HG02571 (cell line): Measurements from ENCODE around the gene SPATA46.
"Not testable (repeated sequence)": the region's sequence is repeated elsewhere in the genome, so short reads cannot be mapped to it uniquely, and the experiment has no call there.

Experiments used
- ATAC-seq: cut with Tn5 transposase; IDR thresholded peaks from one replicate; pipeline ENCODE4 v1.9.1; 2021; ENCODE audit warnings: mild to moderate bottlenecking, moderate library complexity; ENCODE audit not compliant: unreplicated experiment

The SPATA46 gene

DNA sequence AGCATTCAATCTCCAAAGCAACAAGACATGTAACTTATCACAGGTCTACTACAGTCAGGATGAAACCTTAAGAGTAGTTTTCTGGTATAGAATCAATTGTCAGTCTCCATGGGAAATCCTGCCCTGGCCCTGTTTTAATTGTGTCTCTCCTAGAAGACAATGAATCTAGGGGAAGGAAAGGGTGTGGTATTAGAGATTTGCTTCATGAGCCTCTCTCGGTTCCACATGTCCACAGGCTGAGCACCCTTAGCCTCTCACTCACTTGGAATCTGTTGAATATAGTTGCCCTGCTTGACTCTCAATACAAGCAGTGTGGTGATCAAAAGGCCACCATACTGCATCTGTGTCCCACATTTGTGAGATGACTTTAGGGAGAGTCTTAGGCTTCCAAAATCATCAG is 17.7 kb downstream of the SPATA46 start:
- ATAC-seq = no peak

GRCh38 chr1:162357681-162358266 is 18.9 kb downstream of the SPATA46 start:
- no peak for ATAC-seq

- ATAC-seq = no peak
Measured at GRCh38 chr1:162353702-162354101, 23.0 kb downstream of the SPATA46 start.

DNA sequence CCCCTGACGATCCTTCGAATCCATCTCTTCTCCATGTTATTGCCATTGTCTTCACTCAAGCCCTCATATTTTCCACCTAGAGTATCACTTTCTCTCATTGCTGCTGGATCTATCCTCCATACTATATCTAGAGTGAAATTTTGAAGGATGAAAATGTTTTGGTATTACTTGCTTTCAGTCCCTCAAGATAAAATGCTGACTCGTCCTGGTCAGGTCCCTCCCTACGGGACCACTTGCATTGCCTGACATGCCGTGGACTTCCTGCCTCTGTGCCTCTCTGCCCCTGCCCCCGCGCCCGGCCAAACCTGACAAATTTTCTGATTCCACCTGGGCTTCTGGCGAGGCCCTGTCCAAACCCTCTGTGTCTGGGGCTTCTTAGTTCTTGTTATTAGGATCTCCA is 23.6 kb downstream of the SPATA46 start:
- no peak for ATAC-seq

- not testable (repeated sequence) for ATAC-seq
Measured at GRCh38 chr1:162351874-162352273, 24.8 kb downstream of the SPATA46 start.

DNA sequence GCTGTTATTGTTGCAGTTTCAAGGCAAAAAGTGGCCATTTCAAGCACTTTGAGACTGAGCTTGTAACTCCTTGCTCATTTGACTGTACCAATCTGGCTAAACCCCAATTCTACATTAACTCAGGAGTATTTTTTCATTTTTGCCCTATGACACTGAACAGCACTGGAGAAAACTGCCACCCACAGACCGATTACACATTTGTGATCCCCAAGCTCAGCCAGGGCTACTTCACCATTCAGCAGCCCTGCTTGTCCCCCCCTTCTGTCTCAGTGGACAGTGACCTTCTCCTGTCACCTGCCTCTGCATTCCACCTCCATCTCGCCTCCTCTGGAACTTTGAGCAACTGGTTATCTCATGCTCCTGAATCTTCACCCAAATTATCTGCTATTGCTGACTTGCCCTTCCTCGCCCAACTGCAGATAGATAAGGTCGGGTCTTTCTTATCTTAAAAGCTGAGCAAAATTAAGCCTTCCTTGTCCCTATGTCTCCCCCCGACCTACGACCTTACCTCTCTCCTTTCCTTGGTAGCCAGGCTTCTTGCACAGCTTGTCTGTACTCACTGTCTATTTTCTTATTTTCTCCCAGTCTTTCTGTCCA is 25.3 kb downstream of the SPATA46 start:
- ATAC-seq = no peak

DNA sequence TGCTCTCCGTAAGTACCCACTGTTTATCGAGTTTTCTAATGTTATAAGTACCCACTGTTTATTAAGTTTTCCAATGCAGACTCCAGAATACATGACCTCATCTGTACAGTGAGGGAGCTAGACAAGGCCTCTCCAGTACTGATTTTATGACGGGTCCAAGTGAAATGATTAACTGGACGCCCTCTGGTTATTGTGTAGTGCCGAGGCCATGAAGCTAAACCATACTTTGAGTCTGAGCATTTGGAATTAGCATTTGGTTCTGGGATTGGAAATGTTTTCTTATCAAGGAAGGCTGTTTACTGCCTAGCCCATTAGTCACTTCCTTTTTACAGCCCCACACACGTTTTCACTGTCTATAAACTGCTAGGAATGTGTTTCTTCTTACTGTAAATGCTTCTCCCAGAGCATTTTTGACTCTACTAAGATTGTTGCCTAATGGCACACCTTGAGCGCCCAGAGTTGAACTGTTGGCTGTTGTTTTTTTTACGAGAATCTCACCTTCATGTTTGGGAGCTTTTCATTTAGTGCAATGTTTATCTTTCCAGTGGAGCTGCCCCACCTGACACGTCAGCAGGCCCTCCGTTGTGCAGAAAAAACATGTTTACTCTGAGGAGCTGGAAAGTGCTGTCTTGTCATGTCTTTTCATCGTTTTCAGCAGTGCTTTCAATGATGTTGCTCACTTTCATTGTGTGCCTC is 26.9 kb downstream of the SPATA46 start:
- ATAC-seq = no peak

DNA sequence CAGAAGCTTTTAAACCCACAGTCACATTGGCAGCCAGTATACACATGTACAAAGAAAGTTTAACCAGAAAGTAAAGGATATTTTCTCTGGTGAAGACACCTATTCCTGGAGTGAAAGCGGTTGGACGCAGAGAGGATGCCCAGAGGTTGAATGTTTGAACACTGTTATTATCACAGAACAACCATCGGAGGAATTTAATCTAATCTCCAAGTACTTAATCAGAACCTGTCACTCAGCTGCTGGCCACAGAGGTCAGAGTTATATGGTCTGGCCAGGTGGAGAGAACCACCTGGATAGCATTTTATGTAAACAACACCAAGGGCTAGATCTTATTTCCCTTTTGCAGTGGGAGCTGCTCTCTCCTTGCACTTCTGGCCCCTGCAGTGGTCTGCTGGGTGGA is 29.4 kb downstream of the SPATA46 start:
- no peak for ATAC-seq

GRCh38 chr1:162343470-162343869 is 33.2 kb downstream of the SPATA46 start:
- no peak for ATAC-seq

- ATAC-seq = no peak
Measured at GRCh38 chr1:162342452-162342983, 34.1 kb downstream of the SPATA46 start.

DNA sequence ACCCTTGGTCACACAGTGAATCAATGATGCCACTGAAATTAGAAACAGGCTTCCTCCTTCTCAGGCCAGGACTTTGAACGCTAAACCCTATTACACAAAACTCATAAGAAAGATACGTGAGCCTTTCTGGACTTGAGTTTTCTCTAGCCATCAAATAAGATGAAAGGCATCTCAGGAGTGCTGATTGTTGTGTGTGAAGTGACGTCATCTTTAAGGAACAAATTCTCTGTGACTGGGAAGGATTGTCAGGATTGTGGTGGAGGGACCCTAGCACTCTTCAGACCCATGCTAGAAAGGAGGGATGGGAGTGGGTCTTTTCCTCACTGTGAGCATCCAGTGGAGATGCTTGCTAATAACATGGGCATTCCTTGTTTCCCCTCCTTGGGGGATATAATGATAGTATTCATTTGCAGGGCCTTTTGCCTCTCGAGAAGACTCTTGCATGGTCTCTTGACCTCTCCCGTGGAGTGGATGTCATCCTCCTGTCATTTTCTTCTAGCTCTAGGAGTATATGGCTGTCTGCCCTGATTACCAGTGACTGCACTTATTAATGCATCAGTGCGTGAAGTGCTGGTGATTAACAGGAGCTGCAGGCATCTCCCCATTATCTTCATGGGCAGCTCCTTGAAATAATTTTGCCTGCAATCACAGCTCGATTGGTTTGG is 39.9 kb downstream of the SPATA46 start:
- ATAC-seq = no peak

GRCh38 chr1:162335126-162335525 is 41.5 kb downstream of the SPATA46 start:
- ATAC-seq = no peak

DNA sequence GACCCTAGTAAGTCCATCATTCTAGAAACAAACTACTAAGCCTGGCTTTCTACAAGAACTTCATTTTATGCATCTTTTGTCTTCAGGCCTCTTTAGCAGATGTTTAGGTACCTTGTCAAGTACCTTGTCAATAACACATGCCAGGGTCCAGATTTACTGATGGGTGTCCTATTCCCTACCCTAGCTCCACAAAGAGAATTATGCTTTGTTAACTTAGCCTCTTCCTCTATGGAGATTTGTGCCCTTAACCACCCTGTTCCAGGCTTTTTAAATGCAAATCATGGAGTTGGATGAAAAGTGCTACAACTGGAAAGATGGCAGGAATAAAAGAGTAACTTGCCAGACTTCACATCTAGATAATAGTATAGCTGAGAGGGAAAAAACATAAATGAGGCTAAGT is 42.7 kb downstream of the SPATA46 start:
- ATAC-seq = no peak

DNA sequence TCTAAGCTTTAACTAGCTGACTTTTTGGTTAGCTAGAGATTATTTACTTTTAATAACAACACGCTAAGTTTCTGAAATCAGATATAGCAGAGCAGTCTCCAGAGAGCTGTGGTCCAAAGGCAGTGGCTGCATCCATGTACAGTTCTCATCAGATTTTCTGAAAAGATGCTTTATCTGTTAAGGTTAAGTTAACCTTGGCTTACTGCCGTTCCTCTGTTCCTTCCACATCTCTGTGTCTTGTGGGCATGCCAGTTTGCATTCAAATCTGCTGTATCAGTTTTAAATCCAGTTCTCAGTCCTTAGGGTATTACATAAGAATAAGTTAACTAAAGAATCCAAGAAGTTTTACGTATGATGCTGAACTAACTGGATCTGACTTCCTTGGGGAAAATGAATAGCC is 46.8 kb downstream of the SPATA46 start:
- ATAC-seq = no peak

DNA sequence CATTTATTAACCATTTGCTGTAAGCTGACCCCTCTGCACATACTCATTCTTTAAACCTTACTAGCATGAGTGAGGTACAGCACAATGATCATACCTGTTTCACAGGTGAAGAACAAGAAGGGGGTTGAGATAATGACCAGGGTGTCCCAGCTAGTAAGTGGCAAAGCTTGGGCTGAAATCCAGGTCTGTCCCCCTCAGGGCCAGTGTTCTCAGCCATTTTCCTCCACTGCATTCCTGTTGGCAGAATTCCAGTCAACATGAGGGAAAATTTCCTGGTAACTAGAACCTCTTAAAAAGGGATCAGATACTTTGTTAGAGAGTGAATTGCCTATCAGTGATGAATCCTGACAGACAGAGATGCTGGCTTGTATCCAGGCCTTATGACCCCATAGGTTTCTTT is 48.1 kb downstream of the SPATA46 start:
- ATAC-seq = no peak

DNA sequence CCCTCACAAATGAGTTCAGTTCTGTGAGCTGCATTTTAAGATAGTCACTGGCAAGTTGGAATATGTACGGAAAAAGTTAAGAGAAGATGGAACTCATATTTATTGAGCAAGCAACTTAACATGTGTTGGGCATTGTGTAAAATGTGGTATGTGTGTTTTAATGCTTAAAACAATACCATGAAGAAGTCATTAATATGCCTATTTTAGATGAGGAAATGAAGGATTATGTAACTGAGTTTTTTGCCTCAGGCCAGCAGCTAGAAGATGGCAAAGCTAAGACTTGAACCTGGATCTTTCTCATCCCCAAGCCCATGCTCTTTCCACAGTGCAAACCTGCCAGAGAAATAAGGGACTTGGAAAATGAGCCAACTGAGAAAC is 48.9 kb downstream of the SPATA46 start:
- ATAC-seq = no peak

- no peak for ATAC-seq
Measured at GRCh38 chr1:162327144-162327787, 49.4 kb downstream of the SPATA46 start.

DNA sequence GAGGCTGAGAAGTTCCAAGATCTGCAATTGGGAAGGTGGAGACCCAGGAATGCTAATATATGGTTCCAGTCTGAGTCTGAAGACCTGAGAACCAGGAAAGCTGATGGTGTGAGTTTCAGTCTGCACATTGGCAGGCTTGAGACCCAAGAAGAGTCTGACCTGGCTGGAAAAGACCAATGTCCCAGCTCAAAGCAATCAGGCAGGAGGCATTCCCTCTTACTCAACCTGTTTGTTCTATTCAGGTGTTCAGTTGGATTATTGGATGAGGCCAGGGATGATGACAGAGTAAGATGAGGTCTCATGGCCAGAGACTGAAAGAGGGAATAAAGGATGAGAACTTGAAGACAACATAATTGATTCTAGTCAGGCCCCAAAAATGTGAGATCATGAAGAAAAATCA is 50.1 kb downstream of the SPATA46 start:
- ATAC-seq = no peak

DNA sequence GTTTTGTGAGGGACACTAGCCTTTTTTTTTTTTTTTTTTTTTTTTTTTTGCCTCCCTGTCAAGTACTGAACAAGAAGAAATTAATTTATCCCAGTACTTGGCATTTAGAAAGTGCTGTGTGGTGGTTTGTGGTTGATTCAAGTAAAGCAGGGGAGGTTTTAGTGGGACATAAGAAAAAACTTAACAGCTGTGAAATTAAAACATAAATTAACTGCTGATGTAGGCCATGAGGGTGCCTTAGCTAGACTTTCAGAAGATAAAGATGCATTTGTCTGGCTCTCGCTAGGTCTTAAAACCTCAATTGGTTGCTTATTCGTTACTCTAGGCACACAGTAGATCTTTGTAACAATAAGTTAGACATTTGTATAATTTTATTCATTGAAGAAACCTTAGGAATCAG is 52.3 kb downstream of the SPATA46 start:
- no peak for ATAC-seq
